ENCODE data around the gene FBXO46.

FBXO46 gene

DNA sequence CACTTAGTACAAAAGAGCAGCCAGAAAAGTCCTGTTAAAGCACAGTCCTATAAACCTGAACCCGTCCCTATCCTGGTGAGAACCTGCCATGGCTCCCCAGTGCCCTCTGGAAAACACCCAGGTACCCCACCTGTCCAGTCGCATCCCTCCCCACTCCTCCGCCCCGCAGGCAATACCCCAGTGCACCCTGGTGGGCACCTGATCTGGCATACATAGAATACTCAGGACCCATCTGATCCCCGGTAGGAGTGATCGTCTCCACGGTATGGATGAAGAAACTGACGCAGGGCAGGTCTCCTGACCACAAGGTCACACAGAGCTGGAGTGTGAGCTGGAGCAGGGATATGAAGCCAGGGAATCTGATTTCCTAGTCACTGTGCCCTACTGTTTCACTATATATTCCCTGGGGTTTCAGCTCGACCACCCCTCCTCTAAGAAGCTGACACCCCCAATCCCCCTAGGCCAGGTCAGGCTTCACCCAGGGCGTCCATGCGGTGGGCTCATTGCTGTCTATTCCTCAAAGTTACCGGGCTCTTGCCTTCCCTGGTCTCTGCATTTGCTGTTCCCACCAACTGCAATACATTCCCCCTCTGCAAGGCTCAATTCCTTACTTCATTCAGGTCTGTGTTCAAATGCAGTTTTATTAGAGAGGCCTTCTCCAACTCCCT lies 12.6 kb downstream of the FBXO46 start:
- DNase-seq (ENCODE audit: low read depth) = no peak
- H3K4me3 ChIP-seq (ENCODE audit: low read length) = peak overlapping the region; percentile 94
- TF ChIP-seq, protein P1, sequence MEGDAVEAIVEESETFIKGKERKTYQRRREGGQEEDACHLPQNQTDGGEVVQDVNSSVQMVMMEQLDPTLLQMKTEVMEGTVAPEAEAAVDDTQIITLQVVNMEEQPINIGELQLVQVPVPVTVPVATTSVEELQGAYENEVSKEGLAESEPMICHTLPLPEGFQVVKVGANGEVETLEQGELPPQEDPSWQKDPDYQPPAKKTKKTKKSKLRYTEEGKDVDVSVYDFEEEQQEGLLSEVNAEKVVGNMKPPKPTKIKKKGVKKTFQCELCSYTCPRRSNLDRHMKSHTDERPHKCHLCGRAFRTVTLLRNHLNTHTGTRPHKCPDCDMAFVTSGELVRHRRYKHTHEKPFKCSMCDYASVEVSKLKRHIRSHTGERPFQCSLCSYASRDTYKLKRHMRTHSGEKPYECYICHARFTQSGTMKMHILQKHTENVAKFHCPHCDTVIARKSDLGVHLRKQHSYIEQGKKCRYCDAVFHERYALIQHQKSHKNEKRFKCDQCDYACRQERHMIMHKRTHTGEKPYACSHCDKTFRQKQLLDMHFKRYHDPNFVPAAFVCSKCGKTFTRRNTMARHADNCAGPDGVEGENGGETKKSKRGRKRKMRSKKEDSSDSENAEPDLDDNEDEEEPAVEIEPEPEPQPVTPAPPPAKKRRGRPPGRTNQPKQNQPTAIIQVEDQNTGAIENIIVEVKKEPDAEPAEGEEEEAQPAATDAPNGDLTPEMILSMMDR (IDR thresholded peaks at IDR 0.05; ENCODE audit: insufficient read depth, low read depth, low read length, missing control alignments) = no peak

DNA sequence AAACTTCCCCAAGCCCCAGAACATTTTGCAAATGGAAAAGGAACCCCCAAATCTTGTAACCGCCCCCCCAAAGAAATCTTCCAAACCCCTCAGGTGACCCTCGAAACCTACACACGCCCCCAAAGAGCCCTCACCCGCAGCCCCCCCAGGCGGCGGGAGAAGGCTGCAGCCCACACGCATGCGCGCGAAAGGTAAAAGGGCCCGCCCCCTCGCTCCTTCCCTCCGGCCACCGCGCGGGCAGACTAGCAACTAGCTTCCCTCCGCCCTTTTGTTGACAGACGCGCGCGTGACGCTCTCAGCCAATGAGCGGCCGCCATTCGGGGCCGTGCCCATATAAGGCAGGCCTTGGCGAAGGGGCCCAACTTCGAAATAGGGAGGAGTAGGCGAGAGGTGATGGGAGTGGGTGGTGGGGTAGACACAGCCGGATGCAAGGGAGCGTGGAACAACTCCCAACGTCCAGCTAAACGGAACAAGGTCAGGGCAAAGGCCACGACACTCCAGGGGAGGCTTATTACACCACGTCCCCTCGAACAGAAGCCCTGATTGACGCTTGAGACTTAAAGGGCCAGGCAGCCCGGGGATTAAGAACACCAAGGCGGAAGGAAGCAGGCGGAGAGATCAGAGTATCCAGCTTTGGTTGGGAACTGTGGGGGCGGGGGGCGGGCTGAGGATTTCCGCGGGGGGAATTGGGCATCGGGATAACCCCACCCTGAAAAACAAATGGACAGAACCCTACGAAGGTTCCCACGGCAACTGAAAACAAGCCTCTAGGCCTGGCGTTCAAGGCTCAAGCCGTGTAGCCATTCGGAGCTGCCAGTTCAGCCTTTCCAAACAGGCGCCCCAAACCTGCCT lies 13.3 kb downstream of the FBXO46 start:
- DNase-seq (ENCODE audit: low read depth) = peak; percentile 97
- TF ChIP-seq, protein P1 (IDR thresholded peaks at IDR 0.05; ENCODE audit: insufficient read depth, low read depth, low read length, missing control alignments) = peak; percentile 21
- peak overlapping the region; percentile 94 for H3K4me3 ChIP-seq (ENCODE audit: low read length)

DNA sequence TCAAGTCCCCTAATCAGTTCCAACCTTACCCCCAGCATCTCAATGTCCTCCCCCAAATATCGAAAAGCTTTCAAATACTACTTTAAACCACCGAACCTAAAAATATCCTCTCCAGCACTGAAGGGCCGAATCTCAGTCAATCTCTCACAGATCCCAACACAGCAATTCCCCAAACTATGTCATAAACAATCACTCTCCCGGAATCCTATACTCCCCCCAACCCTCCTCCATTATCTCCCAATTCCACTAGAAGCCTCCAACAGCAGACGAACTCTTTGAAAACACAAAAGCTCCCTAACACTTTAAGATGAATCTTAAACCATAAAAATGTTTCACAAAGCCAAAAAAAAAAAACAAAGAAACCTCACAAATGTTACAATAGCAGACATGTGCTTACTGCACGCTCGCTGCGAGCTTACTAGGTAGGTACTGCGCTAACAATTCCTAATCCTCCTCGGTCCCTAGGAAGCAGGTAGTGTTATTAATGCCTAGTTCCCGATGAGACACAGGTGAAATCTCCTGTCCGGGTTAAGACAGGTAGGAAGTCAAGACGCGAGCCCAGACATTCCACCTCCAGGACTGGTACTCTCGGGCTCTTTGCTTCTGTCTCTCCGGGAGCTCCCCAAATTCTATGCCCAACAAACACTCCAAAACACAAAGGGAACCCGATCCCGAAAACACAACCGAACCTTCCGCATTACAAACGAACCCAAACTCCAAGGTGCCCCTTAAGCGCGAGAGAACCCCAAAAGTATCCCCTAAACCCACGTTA lies 14.2 kb downstream of the FBXO46 start:
- peak; percentile 51 for DNase-seq (ENCODE audit: low read depth)
- TF ChIP-seq, protein P1 (IDR thresholded peaks at IDR 0.05; ENCODE audit: insufficient read depth, low read depth, low read length, missing control alignments) = no peak
- H3K4me3 ChIP-seq (ENCODE audit: low read length) = peak overlapping the region; percentile 94

DNA sequence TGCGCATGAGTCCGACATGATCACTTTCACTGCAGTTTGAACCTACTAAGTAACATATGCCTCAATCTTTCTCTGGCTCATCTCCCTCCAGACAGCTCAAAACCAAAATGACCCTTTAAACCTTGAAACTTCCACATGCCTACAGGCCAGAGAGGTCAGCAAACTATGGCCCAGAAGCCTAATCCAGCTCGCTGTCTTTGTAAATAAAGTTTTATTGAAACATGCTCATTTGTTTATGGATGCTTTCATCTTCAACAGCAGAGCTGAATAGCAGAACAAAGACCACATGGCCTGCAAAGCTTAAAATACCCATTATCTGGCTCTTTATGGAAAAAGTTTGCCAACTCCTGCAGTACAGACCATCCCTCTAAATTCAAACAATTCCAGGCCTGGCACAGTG lies 15.6 kb downstream of the FBXO46 start:
- H3K4me3 ChIP-seq (ENCODE audit: low read length) = no peak overlapping the region
- no peak for DNase-seq (ENCODE audit: low read depth)
- TF ChIP-seq, protein P1 (IDR thresholded peaks at IDR 0.05; ENCODE audit: insufficient read depth, low read depth, low read length, missing control alignments) = no peak

DNA sequence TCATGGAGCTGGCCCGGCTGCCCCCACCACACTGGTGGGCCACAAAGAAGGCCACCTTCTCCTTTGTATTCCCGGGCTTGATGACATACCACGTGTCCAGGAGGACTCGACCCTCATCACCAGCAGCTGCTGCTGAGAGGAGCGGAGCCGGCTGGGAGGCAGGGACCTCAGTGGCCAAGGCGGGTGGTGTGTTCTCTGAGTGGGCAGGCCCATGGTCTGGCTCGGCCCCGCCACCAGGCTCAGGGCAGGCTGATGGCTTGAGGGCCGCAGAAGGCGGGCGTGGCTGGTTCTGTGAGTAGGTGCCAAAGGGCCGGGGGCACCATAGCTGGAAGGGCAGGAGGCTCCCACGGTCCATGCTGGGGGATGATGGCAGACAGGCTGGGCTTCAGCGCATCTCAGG lies 17.6 kb downstream of the FBXO46 start:
- no peak for DNase-seq (ENCODE audit: low read depth)
- H3K4me3 ChIP-seq (ENCODE audit: low read length) = no peak overlapping the region
- TF ChIP-seq, protein P1 (IDR thresholded peaks at IDR 0.05; ENCODE audit: insufficient read depth, low read depth, low read length, missing control alignments) = no peak

DNA sequence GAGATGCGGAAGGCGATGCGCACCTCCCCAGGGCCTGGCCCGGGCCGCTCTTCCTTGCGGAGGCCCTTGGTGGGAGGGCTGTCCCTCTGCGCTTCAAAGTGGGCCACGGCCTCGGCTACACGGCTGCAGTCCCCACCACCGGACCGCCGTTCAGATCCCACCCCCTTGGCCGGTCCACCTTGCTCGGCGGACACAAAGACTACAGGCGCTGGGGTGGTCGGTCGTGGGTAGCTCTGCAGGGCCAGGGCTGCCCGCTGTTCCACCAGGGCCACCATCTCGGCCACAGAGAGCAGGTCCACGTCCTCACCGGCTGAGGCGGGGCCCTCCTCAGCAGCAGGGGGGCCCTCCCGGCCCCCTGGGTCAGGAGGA lies 18.0 kb downstream of the FBXO46 start:
- no peak for DNase-seq (ENCODE audit: low read depth)
- no peak overlapping the region for H3K4me3 ChIP-seq (ENCODE audit: low read length)
- TF ChIP-seq, protein P1 (IDR thresholded peaks at IDR 0.05; ENCODE audit: insufficient read depth, low read depth, low read length, missing control alignments) = no peak

All from epithelial cell of esophagus (primary cell).